ENCODE data around the gene RRP8.

DNA sequence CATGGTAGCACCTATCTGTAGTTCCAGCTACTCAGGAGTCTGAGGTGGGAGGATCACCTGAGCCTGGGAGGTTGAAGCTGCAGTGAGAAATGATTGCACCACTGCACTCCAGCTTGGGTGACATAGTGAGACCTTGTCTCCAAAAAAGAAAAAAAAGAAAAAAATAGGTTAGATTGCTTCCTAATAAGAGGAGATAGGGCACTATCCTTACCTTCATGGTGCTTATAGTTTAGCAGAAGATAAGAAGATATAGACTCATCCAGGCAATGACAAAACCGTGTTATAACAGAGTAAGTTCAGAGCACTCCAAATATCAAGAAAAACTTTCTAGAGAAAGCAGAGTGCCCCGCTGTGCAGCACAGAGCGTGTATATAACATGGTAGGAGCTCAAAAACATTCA, 42.1 kb downstream of the RRP8 start:
- no peak for TF ChIP-seq POLR2A (IDR thresholded peaks at IDR 0.05; ENCODE audit: borderline replicate concordance, extremely low read depth, insufficient read depth, insufficient read length)
- TF ChIP-seq, protein P1, sequence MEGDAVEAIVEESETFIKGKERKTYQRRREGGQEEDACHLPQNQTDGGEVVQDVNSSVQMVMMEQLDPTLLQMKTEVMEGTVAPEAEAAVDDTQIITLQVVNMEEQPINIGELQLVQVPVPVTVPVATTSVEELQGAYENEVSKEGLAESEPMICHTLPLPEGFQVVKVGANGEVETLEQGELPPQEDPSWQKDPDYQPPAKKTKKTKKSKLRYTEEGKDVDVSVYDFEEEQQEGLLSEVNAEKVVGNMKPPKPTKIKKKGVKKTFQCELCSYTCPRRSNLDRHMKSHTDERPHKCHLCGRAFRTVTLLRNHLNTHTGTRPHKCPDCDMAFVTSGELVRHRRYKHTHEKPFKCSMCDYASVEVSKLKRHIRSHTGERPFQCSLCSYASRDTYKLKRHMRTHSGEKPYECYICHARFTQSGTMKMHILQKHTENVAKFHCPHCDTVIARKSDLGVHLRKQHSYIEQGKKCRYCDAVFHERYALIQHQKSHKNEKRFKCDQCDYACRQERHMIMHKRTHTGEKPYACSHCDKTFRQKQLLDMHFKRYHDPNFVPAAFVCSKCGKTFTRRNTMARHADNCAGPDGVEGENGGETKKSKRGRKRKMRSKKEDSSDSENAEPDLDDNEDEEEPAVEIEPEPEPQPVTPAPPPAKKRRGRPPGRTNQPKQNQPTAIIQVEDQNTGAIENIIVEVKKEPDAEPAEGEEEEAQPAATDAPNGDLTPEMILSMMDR (IDR thresholded peaks at IDR 0.05 in 2 of 3, conservative IDR thresholded peaks at IDR 0.05 in 1 of 3; ENCODE audit: borderline replicate concordance in 1 of 3, insufficient read depth in 1 of 3, low read depth in 2 of 3, low read length in 2 of 3): no peak
- no peak for TF ChIP-seq RAD21 (IDR thresholded peaks at IDR 0.05; ENCODE audit: low read depth)
- TF ChIP-seq, protein P2, sequence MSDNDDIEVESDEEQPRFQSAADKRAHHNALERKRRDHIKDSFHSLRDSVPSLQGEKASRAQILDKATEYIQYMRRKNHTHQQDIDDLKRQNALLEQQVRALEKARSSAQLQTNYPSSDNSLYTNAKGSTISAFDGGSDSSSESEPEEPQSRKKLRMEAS (IDR thresholded peaks at IDR 0.05): no peak

Measured in HCT116 (cell line).